Right lung (tissue), 5 donors: ENCODE measurements around the gene MED13L. TPM values are rescaled to one million over a fixed set of nuclear protein-coding genes. Genes with fewer than 3 reads are reported as not detected.
"Not testable (repeated sequence)": the region's sequence is repeated elsewhere in the genome, so short reads cannot be mapped to it uniquely, and the experiment has no call there.

Experiments
- DNase-seq, 2 donors: peaks; one replicate each; pipeline ENCODE4 v3.0.0-alpha.2; 2013
- polyA plus RNA-seq, 5 donors: library from polyadenylated mRNA; unstranded; fragments of 120-200 nt; gene quantifications; one replicate each; pipeline versions ENCODE4 v1.2.1 to v1.2.3, GENCODE V29; 2013; ENCODE audit warnings: inconsistent platforms in 1 of 5, low replicate concordance in 1 of 5; ENCODE audit not compliant: insufficient read length in 5 of 5, insufficient read depth in 1 of 5

The MED13L gene
- polyA plus RNA-seq, 5 donors: 56.1 to 104 (median 95.9) TPM

DNA sequence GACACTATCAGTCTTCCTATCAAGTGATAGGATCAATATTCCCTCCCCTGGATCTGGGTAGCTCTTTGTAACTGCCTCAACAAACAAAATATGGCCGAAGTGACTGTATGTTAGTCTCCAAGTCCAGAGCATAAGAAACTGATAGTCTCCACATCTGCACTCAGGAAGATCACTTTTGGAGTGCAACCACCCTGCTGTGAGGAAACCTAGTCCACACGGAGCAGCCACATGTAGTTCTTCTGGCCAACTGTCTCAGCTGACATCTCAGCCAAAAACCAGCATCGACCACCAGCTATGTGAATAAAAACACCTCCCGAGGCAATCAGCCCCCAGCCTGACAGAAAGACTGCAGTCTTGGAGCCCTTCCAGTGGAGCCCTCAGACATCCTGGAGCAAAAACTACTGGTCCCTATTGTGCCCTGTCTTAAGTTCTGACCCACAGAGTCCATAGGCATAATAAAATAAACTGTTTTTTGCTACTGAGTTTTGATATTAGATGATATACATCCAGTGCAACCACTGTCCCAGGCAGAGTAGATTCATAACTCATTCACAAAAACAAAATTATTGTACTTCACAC, 143.8 kb downstream of the MED13L start:
- DNase-seq: no peak

GRCh38 chr12:116133149-116133548, 144.3 kb downstream of the MED13L start:
- DNase-seq: no peak

GRCh38 chr12:116131987-116132386, 145.5 kb downstream of the MED13L start:
- DNase-seq: not testable (repeated sequence)

DNA sequence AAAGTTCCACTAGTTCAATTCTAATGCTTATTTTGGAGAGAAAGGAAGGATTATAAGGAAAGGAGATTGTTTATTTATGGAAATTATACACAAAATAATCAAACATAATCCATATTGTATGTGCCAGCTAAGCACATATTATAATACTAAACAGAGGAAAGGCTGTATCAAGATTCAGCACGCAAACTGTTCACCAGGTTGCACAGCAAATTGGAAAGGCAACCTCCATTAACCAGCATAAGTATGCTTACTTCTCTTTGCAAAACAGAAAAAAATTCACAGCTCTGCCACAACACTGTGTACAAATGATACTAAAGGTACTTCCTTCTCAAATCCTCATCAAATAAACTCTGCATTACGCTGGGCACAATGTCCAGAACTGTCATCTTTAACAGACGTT, 146.3 kb downstream of the MED13L start:
- DNase-seq: no peak

DNA sequence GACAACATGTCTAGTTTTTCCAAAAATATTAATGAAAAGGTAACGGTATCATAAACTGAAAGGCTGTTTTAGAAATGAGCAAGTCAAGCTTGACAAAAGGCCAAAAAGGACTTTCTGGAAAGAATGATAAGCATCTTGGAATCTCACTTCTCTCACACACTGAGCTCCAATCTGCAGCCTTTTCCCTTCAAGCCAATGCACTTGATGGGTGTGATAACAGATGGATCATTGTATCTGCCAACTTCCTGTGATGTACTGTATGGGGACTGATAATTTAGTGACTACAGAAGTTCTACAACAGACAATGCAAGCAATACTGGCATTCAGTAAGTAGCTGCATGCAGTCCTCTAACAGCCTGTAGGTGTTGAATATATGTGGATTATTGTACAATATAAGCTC, 147.1 kb downstream of the MED13L start:
- DNase-seq: no peak

- DNase-seq: no peak
Observed at GRCh38 chr12:116128779-116129178, 148.7 kb downstream of the MED13L start.

DNA sequence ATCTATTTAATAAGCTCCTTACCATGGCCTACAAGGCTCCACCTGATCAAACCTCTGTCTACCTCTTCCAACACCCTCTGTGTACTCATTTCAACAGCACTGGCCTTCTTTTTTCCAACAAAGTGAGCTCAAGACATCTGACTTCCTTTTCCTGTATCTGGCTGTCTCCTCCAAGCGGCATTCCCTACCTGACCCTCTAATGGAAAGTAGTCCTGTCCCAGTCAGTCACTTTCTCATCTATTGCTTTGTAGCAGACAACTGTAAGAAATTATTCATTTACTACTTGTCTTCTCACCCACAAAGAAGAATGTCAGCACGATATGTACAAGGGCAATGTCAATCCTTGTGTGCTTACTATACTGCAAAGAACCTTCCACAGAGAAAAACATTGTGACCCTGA, 149.6 kb downstream of the MED13L start:
- DNase-seq: no peak

DNA sequence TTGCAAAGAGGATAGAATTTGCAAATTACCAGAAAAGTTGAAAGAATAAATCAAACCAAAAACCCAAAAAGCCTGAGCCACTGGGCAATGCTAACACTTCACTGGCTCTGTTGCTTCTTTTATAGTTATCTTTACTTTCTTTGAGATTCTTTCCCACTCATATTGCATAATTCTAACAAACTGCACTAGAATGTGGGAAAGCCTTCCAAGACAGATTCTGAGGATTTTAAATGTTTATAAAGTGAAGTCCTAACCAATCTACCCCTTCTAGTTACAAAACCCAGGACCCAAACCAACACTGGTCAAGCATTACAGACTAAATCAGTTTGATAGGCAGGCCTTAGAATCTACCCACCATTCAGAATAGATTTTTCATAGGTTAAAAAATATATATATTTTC, 150.9 kb downstream of the MED13L start:
- DNase-seq: no peak

GRCh38 chr12:116125956-116126566, 151.4 kb downstream of the MED13L start:
- DNase-seq: no peak

GRCh38 chr12:116125084-116125483, 152.4 kb downstream of the MED13L start:
- no peak for DNase-seq

DNA sequence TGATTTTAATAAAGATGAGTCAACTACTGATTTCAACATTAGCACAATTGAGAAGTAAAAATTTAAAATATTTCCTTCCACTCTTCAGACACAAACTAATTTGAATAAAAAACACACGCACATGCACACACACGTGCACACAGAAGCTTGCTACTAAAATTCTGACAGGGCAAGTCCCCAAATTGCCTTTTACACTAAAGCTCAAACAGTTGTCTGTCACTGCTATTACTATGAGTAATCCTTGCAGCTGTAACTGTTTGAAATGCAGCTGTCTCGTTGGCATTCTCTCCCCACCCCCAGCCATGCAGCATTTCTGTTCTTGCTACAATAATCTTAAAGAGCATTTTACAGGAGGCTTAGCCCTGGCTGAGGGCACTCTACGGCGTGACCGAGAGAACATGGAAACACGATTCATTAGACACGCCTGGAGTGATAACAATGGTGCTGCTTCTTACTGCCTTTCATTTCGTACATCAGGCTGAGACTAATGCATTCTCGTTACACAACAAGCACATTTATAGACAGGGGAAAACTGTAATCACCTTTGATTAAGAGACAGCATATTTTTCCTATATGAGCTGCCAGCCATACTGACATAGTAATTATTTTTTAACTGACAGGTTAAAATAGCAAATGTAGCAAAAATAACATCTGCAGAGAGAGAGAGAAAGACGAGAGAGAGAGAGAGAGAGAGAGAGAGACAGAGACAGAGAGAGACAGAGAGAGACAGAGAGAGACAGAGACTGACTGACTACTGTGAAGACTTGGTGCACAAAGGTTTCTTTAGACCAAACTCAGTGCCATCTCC, 153.8 kb downstream of the MED13L start:
- DNase-seq: no peak

GRCh38 chr12:116122628-116123027, 154.9 kb downstream of the MED13L start:
- no peak for DNase-seq

GRCh38 chr12:116121453-116121871, 156.0 kb downstream of the MED13L start:
- no peak for DNase-seq

GRCh38 chr12:116116650-116117424, 160.7 kb downstream of the MED13L start:
- no peak for DNase-seq

GRCh38 chr12:116113398-116114130, 163.9 kb downstream of the MED13L start:
- no peak for DNase-seq

GRCh38 chr12:116106870-116107269, 170.6 kb downstream of the MED13L start:
- no peak for DNase-seq

DNA sequence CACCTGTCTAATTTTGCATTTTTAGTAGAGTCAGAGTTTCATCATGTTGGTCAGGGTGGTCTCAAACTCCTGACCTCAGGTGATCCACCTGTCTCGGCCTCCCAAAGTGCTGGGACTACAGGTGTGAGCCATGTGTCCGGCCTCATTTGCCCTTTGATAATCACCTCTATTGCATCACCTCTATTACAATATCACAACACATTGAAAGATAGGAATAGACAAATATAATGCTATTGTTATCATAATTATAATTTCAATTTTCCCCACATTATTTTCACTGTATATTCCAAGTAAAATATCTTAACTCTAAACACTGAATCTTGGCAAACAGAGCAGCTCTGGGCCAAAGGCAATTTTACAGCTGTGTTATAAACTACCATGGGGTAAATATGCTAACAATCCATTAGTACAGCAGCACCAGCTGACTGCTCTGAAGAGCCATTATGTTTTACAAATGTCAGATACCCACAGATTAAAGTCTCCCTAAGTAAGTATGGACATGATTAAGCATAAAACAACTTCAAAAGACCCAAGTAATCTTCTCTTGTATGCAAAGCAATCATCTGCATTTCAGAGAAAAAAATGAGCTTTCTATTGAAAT, 173.2 kb downstream of the MED13L start:
- no peak for DNase-seq

DNA sequence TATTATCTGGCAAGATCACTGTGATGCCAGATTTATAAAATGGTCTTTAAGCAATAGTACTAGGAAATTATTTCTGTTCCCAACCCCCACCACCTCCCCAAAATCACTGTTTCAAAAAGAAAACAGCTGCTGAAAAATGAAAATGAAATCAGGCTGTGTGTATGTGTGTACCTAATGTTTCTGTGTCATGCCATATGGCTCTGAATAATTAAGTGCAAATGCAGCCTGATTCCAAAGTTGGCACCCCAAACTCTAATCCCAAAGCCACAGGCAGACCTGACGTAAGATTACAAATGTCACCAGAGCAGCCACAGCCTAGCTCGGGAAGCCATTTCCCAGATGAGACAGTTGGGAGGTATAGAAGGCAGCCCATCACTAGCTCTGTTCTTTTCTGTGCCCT, 175.5 kb downstream of the MED13L start:
- DNase-seq: peak in 1 of 2 donors; percentile 46

- DNase-seq: no peak
Observed at GRCh38 chr12:116099652-116100432, 177.7 kb downstream of the MED13L start.

DNA sequence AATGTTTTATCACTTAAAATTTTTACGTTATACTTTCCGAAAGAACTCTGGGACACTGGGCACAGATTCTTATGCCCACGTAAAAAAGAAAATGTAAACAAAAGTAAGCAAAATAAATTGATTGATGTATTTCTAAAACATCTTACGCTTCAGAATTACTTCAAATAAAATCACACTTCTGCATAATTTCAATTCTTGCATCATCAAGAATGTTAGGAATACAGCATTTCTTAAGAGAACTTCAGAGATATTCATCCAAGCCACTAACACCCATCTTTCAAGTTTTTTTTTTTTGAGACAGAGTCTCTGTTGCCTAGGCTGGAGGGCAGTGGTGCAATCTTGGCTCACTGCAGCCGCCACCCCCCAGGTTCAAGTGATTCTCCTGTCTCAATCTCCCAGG, 180.6 kb downstream of the MED13L start:
- no peak for DNase-seq
